ENCODE results near the gene ZNF407.

DNA sequence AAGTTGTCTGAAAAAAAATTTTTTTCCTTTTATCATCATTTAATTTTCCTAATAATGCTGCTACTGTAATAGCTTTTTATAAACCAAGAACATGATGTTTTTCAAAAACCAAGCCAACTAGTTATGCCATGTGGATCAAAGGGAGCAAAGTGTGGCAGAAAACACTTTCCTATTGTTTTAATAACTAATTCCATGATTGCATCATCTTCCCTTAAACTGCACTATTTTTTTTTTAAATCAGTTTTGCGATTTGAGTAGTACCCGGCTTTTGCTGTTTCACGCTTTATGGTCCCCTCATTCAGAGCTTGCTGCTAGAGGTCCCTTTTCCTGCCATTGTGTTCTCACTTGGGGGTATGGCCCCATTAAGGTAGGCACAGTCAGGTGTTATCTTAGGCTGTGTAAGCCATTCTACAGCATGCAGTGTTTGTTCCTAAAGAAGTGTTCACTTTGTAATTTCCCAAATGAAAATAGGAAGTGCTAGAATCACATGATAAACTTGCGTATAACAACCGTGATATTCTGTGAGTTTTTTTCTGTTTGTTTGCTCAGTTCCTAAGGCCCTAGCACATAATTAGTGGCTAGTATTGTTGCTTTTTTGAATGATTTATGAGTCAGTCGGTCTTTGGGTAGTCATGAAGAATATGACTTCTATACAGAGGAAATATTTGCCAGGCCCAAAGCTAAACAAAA lies 385.4 kb downstream of the ZNF407 start:
- TF ChIP-seq EZH2 (IDR thresholded peaks at IDR 0.05) (no peak), EZH2phosphoT487 (IDR thresholded peaks at IDR 0.05) (no peak)
- TF ChIP-seq, protein P1, sequence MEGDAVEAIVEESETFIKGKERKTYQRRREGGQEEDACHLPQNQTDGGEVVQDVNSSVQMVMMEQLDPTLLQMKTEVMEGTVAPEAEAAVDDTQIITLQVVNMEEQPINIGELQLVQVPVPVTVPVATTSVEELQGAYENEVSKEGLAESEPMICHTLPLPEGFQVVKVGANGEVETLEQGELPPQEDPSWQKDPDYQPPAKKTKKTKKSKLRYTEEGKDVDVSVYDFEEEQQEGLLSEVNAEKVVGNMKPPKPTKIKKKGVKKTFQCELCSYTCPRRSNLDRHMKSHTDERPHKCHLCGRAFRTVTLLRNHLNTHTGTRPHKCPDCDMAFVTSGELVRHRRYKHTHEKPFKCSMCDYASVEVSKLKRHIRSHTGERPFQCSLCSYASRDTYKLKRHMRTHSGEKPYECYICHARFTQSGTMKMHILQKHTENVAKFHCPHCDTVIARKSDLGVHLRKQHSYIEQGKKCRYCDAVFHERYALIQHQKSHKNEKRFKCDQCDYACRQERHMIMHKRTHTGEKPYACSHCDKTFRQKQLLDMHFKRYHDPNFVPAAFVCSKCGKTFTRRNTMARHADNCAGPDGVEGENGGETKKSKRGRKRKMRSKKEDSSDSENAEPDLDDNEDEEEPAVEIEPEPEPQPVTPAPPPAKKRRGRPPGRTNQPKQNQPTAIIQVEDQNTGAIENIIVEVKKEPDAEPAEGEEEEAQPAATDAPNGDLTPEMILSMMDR (IDR thresholded peaks at IDR 0.05): no peak

Measured in neural progenitor cell (in vitro differentiated cells).